ENCODE results near the gene TTC1. TPM values are rescaled to one million over a fixed set of nuclear protein-coding genes. Genes with fewer than 3 reads are reported as not detected.

TTC1 gene
- polyA plus RNA-seq, 1 of the 3 experiments (the other 2 are of a cell fraction), result 37.0 TPM

DNA sequence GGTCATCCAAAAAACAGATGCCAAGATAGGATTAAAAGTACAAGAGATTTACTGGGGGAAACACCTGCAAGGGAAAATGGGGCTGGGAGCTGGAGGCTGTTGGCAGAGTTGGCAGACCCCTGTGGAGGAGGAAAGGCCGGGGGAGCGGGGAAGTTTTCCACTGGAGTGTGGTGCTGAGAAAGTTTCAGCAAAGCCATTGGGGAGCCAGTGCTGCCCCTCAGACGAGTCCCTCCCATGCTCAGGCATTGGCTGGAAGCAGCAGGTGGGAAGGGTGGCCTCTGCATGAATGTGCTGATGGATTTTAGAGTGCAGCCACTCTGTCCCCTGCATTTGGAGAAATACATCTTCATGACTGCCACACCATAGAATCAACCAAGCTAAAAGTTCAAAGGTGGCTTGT, 52.8 kb downstream of the TTC1 start (continued):
- TF ChIP-seq, protein P1, sequence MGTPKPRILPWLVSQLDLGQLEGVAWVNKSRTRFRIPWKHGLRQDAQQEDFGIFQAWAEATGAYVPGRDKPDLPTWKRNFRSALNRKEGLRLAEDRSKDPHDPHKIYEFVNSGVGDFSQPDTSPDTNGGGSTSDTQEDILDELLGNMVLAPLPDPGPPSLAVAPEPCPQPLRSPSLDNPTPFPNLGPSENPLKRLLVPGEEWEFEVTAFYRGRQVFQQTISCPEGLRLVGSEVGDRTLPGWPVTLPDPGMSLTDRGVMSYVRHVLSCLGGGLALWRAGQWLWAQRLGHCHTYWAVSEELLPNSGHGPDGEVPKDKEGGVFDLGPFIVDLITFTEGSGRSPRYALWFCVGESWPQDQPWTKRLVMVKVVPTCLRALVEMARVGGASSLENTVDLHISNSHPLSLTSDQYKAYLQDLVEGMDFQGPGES (IDR thresholded peaks at IDR 0.05; ENCODE audit: low read depth, low read length), result no peak
- TF ChIP-seq, protein P2, sequence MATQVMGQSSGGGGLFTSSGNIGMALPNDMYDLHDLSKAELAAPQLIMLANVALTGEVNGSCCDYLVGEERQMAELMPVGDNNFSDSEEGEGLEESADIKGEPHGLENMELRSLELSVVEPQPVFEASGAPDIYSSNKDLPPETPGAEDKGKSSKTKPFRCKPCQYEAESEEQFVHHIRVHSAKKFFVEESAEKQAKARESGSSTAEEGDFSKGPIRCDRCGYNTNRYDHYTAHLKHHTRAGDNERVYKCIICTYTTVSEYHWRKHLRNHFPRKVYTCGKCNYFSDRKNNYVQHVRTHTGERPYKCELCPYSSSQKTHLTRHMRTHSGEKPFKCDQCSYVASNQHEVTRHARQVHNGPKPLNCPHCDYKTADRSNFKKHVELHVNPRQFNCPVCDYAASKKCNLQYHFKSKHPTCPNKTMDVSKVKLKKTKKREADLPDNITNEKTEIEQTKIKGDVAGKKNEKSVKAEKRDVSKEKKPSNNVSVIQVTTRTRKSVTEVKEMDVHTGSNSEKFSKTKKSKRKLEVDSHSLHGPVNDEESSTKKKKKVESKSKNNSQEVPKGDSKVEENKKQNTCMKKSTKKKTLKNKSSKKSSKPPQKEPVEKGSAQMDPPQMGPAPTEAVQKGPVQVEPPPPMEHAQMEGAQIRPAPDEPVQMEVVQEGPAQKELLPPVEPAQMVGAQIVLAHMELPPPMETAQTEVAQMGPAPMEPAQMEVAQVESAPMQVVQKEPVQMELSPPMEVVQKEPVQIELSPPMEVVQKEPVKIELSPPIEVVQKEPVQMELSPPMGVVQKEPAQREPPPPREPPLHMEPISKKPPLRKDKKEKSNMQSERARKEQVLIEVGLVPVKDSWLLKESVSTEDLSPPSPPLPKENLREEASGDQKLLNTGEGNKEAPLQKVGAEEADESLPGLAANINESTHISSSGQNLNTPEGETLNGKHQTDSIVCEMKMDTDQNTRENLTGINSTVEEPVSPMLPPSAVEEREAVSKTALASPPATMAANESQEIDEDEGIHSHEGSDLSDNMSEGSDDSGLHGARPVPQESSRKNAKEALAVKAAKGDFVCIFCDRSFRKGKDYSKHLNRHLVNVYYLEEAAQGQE (IDR thresholded peaks at IDR 0.05; ENCODE audit: low read depth, low read length), result no peak
- no peak for TF ChIP-seq ELF1 (IDR thresholded peaks at IDR 0.05)
- no peak for TF ChIP-seq JUND (IDR thresholded peaks at IDR 0.05)
- no peak for TF ChIP-seq FOXM1 (IDR thresholded peaks at IDR 0.05; ENCODE audit: low read depth)
- no peak for TF ChIP-seq RCOR1 (IDR thresholded peaks at IDR 0.05; ENCODE audit: low read length)

DNA sequence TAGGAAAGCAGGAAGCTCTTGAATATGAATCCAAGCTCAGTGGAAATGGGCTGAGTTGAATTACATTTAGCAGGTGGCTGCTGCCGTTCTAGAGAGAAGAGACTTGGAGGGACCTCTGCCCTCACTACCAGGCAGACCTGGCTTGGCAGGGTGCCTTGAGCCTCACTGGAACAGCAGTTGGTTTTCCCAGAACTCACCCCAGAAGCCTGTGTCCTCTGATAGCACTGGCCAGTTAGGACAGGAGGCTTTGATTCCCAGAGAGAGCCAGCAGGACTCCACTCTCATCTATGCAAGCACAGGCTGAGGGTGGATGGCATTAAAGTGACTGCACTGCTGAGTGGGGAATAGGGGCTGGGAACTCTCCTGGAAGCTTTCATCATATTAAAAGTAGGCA, 55.5 kb downstream of the TTC1 start:
- no peak overlapping the region for H2AFZ ChIP-seq (ENCODE audit: low read depth)
- peak; percentile 30 for DNase-seq
- H3K36me3 ChIP-seq (replicated peaks in 1 of 2; ENCODE audit: control insufficient read depth in 1 of 2, insufficient read depth in 2 of 2, low read length in 1 of 2), result peaks cover 27 to 53% of the 10 kb centered on the region in 2 experiments
- TF ChIP-seq JUND (IDR thresholded peaks at IDR 0.05), result no peak
- no peak for TF ChIP-seq FOXJ3 (CRISPR knock-in tag; IDR thresholded peaks at IDR 0.05)
- no peak for TF ChIP-seq RXRA (IDR thresholded peaks at IDR 0.05; ENCODE audit: borderline replicate concordance, low read depth)
- no peak for TF ChIP-seq MEF2A (IDR thresholded peaks at IDR 0.05; ENCODE audit: borderline replicate concordance, low read depth)
- TF ChIP-seq POLR2AphosphoS5 (IDR thresholded peaks at IDR 0.05; ENCODE audit: low read depth, low read length), result no peak
- TF ChIP-seq SIN3A (IDR thresholded peaks at IDR 0.05; ENCODE audit: borderline replicate concordance, low read depth, low read length), result no peak
- TF ChIP-seq, protein P3, sequence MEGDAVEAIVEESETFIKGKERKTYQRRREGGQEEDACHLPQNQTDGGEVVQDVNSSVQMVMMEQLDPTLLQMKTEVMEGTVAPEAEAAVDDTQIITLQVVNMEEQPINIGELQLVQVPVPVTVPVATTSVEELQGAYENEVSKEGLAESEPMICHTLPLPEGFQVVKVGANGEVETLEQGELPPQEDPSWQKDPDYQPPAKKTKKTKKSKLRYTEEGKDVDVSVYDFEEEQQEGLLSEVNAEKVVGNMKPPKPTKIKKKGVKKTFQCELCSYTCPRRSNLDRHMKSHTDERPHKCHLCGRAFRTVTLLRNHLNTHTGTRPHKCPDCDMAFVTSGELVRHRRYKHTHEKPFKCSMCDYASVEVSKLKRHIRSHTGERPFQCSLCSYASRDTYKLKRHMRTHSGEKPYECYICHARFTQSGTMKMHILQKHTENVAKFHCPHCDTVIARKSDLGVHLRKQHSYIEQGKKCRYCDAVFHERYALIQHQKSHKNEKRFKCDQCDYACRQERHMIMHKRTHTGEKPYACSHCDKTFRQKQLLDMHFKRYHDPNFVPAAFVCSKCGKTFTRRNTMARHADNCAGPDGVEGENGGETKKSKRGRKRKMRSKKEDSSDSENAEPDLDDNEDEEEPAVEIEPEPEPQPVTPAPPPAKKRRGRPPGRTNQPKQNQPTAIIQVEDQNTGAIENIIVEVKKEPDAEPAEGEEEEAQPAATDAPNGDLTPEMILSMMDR (IDR thresholded peaks at IDR 0.05), result no peak
- no peak for TF ChIP-seq CHD2 (IDR thresholded peaks at IDR 0.05; ENCODE audit: low read length, partially characterized antibody)
- TF ChIP-seq, protein P4, sequence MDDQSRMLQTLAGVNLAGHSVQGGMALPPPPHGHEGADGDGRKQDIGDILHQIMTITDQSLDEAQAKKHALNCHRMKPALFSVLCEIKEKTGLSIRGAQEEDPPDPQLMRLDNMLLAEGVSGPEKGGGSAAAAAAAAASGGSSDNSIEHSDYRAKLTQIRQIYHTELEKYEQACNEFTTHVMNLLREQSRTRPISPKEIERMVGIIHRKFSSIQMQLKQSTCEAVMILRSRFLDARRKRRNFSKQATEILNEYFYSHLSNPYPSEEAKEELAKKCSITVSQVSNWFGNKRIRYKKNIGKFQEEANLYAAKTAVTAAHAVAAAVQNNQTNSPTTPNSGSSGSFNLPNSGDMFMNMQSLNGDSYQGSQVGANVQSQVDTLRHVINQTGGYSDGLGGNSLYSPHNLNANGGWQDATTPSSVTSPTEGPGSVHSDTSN (IDR thresholded peaks at IDR 0.05), result no peak
- TF ChIP-seq, protein P1 (IDR thresholded peaks at IDR 0.05; ENCODE audit: low read depth, low read length), result no peak
- no peak for TF ChIP-seq RCOR1 (IDR thresholded peaks at IDR 0.05; ENCODE audit: low read length)
- no peak for TF ChIP-seq RFX5 (IDR thresholded peaks at IDR 0.05; ENCODE audit: low read length)
- TF ChIP-seq, protein P2 (IDR thresholded peaks at IDR 0.05; ENCODE audit: low read depth, low read length), result no peak
- TF ChIP-seq EZH2phosphoT487 (IDR thresholded peaks at IDR 0.05; ENCODE audit: borderline replicate concordance, low read depth), result no peak
- no peak for TF ChIP-seq ELF1 (IDR thresholded peaks at IDR 0.05)
- H4K20me1 ChIP-seq (ENCODE audit: insufficient read depth), result no peaks in the 10 kb centered on the region
- no peaks in the 10 kb centered on the region for H3K9me3 ChIP-seq
- H3K4me3 ChIP-seq (ENCODE audit: low read depth in 2 of 2, low read length in 1 of 2), result no peak overlapping the region
- no peak overlapping the region for H3K4me2 ChIP-seq
- H3K9me2 ChIP-seq, result no peaks in the 10 kb centered on the region
- peaks cover 0 to 19% of the 10 kb centered on the region in 2 experiments; a peak in 2 of 4 replicates for H3K4me1 ChIP-seq (ENCODE audit: control insufficient read depth in 1 of 2, insufficient read depth in 2 of 2, low read depth in 1 of 2, low read length in 1 of 2)
- H3F3A ChIP-seq (replicated peaks; ENCODE audit: insufficient read depth), result peaks cover 6% of the 10 kb centered on the region
- H3K79me2 ChIP-seq (ENCODE audit: insufficient read depth), result no peaks in the 10 kb centered on the region
- H3K9ac ChIP-seq, result no peak overlapping the region
- peak overlapping the region in 1 of 2 experiments; percentile 75; a peak in 2 of 4 replicates for H3K27ac ChIP-seq (ENCODE audit: low read depth in 2 of 2, low read length in 1 of 2)
- no peaks in the 10 kb centered on the region for H3K27me3 ChIP-seq (ENCODE audit: insufficient read depth)
- WGBS (ENCODE audit: low lambda C conversion rate), result 88% methylated on average over 1 of the region's 1 CpG
- POLR2A ChIA-PET, result no interaction called here
- CTCF ChIA-PET, result interaction anchor here (0.9 to 2.7 kb wide), 3 partner anchors 42 to 327 kb away, joined by 4 to 10 read pairs (median 6); no protein-coding TSS in a partner anchor

All from SK-N-SH (cell line).